GM18519 (cell line): ENCODE measurements around the gene GLT6D1.

Experiments
- ATAC-seq: cut with Tn5 transposase; IDR thresholded peaks from one replicate; pipeline ENCODE4 v1.9.1; 2021; ENCODE audit warnings: mild to moderate bottlenecking, moderate library complexity; ENCODE audit not compliant: unreplicated experiment, low FRiP score

GLT6D1 gene

GRCh38 chr9:135610290-135611141, 28.8 kb downstream of the GLT6D1 start:
- ATAC-seq, result no peak

DNA sequence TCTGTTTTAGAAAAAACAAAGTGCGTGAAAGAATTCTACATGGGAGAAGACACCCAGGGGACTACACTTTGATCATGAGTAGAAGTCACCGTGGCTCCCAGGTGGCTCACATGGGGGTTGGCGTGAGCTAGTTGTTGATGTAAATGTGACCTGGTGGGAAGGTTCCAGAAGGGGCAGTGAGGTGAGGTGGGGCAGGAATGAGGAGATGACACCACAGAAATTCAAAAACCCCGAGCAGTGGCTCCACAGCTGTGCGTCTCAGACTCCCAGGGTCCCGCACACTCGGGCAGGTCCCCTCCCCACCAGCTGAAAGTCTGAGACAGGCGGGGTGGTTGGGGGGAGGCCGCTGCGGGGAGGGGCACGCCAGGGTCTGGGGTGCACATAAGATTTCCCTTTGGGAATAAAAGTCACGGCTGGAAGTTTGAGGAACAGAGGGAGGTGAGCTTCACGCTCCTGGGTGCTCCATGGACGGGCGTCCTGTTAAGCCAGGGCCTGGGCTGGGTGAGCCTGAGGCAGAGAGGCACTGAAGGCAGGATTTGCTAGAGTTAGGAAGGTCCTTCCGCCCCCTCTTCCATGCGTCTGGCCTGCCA, 29.9 kb downstream of the GLT6D1 start:
- ATAC-seq, result no peak

- ATAC-seq, result no peak
Observed at GRCh38 chr9:135608999-135609317, 30.4 kb downstream of the GLT6D1 start.

DNA sequence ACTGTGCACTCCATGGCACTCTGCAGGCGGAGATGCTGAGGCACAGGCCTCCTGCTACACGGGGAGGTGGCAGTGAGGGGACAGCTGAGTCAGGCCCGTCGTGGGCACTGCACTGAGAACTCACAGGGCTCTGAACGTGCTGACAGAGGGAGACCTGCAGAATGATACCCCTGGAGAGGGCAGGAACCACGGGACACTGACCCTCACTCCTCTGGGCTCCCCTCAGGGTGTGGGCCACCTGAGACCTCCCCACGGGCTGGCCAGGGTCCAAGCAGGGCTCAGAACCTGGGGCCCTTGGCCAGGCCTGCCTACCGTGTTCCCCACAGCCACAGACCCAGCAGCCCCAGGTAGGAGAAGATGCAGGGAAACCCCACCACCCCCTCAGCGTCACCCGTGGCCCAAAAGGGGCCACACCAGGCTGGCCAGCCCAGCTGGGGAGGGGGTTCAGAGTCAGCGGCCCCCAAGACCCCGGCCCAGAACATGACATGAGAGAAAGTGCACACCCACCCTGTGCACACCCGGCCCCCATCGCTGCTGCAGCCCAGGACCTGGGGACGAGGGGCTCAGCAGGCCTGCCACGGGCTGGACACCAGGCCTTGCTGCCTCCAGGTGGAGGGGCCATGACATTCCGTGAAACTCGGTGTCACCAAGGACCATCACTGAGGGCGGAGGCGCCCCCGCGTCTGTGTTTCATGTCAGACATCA, 30.9 kb downstream of the GLT6D1 start:
- no peak for ATAC-seq

- ATAC-seq, result no peak
Observed at GRCh38 chr9:135607401-135608293, 31.7 kb downstream of the GLT6D1 start.

DNA sequence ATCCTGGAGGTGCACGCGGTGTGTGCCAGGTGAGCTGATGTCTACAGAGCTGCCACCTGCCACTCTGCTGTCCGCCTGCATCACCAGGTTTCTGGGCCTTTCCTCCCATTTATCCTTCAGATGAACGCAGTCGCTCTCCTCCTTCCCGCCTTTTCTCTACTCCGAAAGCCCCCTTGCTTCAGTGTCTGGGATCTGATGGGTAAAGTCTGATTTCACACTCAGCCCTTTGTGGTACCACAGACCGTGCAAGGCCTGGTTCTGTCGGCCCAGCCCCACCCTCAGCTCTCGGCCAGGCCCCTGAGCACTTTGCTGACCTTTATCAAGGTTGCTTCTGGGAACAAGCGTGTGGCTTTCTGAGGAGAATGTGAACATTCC, 32.5 kb downstream of the GLT6D1 start:
- ATAC-seq, result no peak

DNA sequence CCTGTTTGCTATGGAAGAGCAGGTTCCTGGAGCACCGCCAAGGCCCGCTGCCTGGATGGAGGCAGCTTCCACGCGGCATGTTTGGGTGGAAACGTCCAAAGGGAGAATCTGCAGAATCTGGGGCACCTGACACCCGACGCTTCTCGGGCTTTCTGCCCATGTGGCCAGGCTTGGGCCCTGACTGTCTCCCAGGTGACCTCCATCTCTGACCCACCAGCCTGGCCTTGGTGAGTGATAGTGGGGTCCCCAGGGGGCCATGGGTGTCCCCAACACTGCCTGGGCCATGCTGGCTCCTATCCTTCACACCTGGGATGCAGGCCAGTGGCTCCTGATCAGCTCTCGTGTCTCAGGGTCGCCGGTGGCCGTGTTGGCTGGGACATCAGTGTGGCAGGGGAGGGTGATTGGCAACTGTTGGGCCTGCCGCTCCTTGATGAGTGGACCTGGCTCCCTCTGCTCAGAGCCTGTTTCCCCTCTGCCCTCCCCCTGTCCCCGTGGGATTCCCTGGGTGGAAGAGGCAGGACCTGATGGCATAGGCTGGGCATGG, 34.0 kb downstream of the GLT6D1 start:
- no peak for ATAC-seq

- ATAC-seq, result no peak
Observed at GRCh38 chr9:135604437-135605237, 34.7 kb downstream of the GLT6D1 start.

- no peak for ATAC-seq
Observed at GRCh38 chr9:135602789-135603481, 36.4 kb downstream of the GLT6D1 start.

DNA sequence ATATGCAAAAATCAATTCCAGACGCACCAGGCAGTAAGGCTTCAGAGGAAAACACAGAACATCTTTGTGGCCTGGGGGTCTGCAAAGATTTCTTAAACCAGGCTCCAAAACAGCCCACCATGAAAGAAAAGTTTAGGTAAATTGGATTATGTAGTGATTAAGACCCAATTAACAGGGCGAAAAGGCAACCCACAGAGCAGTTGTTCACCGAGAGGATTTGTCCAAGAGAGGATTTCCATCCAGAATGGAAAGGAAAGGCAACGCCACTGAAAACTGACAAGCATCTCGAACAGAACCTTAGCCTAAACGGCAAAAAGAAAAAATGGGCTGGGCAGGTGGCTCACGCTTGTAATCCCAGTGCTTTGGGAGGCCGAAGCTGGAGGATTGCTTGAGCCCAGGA, 37.4 kb downstream of the GLT6D1 start:
- ATAC-seq, result no peak

DNA sequence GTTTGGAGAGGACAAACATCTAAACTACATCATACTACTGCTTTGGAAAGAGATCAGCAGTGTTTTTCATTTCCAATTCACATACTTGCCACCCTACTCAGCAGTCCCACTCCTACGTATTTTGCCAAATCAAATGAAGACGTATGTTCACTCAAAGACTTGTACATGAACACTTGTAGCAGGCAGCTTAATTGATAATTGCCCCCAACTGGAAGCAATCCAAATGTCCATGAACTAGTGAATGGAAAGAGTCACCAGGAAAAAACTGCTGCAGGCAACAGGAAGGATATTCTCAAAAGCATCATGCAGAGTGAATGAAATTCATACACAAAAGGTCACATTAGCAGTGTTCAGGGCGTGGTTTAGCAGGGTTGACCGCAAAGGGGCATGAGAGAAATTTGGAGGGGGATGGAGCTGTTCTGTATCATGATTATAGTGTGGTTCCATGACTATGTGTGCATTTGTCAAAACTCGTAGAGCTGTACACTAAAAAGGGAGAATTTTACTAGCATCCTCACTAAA, 39.0 kb downstream of the GLT6D1 start:
- ATAC-seq, result no peak

DNA sequence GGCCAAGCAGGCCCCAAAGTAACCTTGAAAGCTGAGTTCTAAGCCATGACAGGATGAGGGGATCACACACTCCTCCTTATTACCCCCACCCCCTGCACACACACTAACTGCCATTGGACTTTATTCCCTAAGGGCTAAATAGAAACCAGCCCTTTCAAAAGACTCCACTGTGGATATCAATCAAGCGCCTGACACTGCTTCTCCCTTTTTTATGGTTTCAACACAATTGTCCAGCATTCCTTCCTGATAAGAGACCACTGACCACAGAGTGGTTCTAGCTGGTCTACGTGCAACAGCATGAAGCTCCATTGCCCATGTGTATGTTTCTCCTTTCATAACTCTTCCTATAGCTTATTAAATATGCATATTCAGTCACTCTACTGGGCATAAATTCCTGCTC, 43.1 kb downstream of the GLT6D1 start:
- ATAC-seq, result no peak

DNA sequence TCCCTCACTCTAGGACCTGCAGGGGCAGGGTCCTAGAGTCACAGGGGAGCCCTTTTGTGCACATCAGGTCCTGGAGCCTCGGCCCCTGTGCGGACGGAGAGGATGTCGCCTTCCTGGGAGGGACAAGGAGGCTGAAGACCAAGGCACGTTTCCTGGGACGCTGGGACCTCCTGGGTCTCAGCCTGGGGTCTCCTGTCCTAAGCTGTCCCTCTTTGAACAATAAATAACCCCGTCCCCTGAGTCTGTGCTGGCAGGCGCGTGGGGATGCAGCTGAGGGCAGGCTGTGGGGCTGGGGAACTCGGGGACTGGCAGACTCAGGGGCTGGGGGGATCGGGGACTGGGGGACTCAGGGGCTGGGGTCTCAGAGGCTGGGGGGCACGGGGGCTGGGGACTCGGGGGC, 46.7 kb downstream of the GLT6D1 start:
- no peak for ATAC-seq

GRCh38 chr9:135592331-135592590, 47.1 kb downstream of the GLT6D1 start:
- no peak for ATAC-seq

- ATAC-seq, result no peak
Observed at GRCh38 chr9:135591506-135592330, 47.6 kb downstream of the GLT6D1 start.

- ATAC-seq, result no peak
Observed at GRCh38 chr9:135590486-135591079, 48.8 kb downstream of the GLT6D1 start.

DNA sequence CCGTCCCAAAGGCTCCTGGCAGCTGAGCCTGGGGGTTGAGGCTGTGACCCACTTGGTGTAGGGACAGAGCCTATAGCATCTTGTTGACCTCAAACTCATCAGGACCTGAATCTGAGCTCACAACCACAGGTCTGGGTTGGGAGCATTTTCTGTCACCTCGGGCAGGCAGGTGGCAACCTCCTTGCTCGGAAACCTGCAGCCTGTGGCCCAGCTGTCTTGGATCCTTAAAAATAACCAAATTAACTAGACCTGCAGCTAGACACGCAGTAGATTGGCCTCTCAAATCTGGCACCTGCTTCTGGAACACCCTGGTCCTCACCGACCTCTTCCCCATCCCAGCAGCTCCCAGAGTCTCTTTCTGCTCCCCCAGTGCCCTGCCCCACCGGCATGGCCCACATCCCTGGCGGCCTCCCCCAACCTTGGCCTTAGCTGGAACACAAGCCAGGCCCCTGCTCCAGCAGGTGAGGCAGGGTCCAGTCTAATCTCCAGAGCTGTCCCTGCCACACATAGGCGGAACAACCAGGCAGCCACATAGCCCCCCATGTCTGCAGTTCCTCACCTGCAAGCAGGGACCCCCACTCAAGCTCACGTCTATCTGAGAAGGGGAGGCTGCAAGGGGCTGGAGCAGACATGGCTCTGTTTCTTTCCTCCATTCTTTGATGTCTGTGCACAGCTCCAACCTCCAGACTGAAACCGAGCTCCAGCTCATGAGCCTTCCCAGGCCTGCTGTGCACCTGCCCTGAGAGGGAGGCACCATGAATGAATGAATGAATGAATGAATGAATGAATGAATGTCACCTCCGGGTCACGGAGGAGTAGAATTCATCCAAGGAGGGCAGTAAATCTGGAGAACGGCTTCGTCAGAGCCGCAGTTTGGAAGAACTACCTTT, 49.5 kb downstream of the GLT6D1 start:
- no peak for ATAC-seq
